ENCODE data around the gene SLC26A4. TPM values are rescaled to one million over a fixed set of nuclear protein-coding genes. Genes with fewer than 3 reads are reported as not detected.

Gene SLC26A4
- total RNA-seq, 4 donors from 2014 or later, result 0.17 to 0.44 (median 0.29) TPM; not detected in 1

- no peak for TF ChIP-seq POLR2A (IDR thresholded peaks at IDR 0.05)
- no peak for TF ChIP-seq CTCF (IDR thresholded peaks at IDR 0.05)
- intact Hi-C loops (cut with DNase I; ENCODE audit: low total_unique reads), result loop anchor here (5.0 kb wide), 1 partner anchor 1836 kb away; no protein-coding TSS in a partner anchor
- WGBS, 2 donors, result 84 to 85% methylated on average over 4 of the region's 4 CpGs
- no peak for DNase-seq (ENCODE audit: low spot score in 2 of 2)
- no peak overlapping the region for H3K4me3 ChIP-seq (ENCODE audit: low read depth, poor library complexity, severe bottlenecking)
Observed at GRCh38 chr7:107718456-107719193, 58.0 kb downstream of the SLC26A4 start.

- intact Hi-C loops (cut with DNase I; ENCODE audit: low total_unique reads), result loop anchor here (5.0 kb wide), 1 partner anchor 324 kb away; no protein-coding TSS in a partner anchor
- 55 to 59% methylated on average over 1 of the region's 1 CpG for WGBS, 2 donors
Observed at GRCh38 chr7:107721286-107721685, 60.7 kb downstream of the SLC26A4 start.

GRCh38 chr7:107723255-107723654 lies 62.6 kb downstream of the SLC26A4 start:
- 86 to 97% methylated on average over 2 of the region's 2 CpGs for WGBS, 2 donors
- intact Hi-C loops (cut with DNase I; ENCODE audit: low total_unique reads), result loop anchor here (5.0 kb wide), 1 partner anchor 326 kb away; no protein-coding TSS in a partner anchor
- DNase-seq (ENCODE audit: low spot score in 2 of 2), result no peak
- TF ChIP-seq POLR2A (IDR thresholded peaks at IDR 0.05), result no peak
- no peak for TF ChIP-seq CTCF (IDR thresholded peaks at IDR 0.05)
- no peak overlapping the region for H3K4me3 ChIP-seq (ENCODE audit: low read depth, poor library complexity, severe bottlenecking)

More at GRCh38 chr7:107721286-107721685, 60.7 kb downstream of the SLC26A4 start:
- TF ChIP-seq POLR2A (IDR thresholded peaks at IDR 0.05) (no peak), CTCF (IDR thresholded peaks at IDR 0.05) (no peak)
- DNase-seq (ENCODE audit: low spot score in 2 of 2), result no peak
- no peak overlapping the region for H3K4me3 ChIP-seq (ENCODE audit: low read depth, poor library complexity, severe bottlenecking)

- H3K4me3 ChIP-seq (ENCODE audit: low read depth, poor library complexity, severe bottlenecking), result no peak overlapping the region
- TF ChIP-seq POLR2A (IDR thresholded peaks at IDR 0.05), result no peak
- TF ChIP-seq CTCF (IDR thresholded peaks at IDR 0.05), result no peak
- intact Hi-C loops (cut with DNase I; ENCODE audit: low total_unique reads), result loop anchor here (2.0 kb wide), 1 partner anchor 262 kb away; no protein-coding TSS in a partner anchor
- DNase-seq (ENCODE audit: low spot score in 2 of 2), result peak in 1 of 2 donors; percentile 33
- WGBS, 2 donors, result 22 to 24% methylated on average over 4 of the region's 4 CpGs
Observed at GRCh38 chr7:107725138-107725740, 64.6 kb downstream of the SLC26A4 start.

GRCh38 chr7:107726356-107727130 lies 65.9 kb downstream of the SLC26A4 start:
- intact Hi-C loops (cut with DNase I; ENCODE audit: low total_unique reads), result no loop called here
- DNase-seq (ENCODE audit: low spot score in 2 of 2), result no peak
- WGBS, 2 donors, result 60 to 62% methylated on average over 3 of the region's 3 CpGs
- no peak overlapping the region for H3K4me3 ChIP-seq (ENCODE audit: low read depth, poor library complexity, severe bottlenecking)
- no peak for TF ChIP-seq POLR2A (IDR thresholded peaks at IDR 0.05)
- TF ChIP-seq CTCF (IDR thresholded peaks at IDR 0.05), result no peak
